ENCODE results near the gene DDX20.
A peak's percentile ranks its signal among the peaks of the same experiment; 100 is the strongest.
"Not testable (repeated sequence)": the region's sequence is repeated elsewhere in the genome, so short reads cannot be mapped to it uniquely, and the experiment has no call there.

The DDX20 gene

DNA sequence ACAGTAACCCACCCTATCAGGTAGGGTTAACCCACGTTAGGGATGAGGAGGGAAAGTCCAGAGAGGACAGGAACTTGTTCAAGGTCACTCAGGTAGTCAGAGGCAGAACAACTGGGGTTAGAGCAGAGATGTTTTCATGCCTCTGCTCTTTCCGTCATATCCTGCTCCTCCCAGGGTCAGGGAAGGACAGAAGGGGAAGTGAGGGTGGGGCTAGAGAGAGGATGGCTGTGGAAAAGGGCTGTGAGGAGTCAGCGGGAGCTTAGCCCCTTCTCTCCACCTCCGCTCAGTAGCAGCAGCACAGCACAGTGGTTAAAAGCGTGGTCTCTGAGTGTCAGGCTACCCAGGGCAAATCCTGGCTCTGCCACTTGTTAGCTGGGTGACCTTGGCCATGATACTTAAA is 36.5 kb downstream of the DDX20 start:
- H3K36me3 ChIP-seq: no peaks in the 10 kb centered on the region
- no peaks in the 10 kb centered on the region for H3K4me1 ChIP-seq
- no peaks in the 10 kb centered on the region for H3K9me3 ChIP-seq
- no peak for DNase-seq
- no peak overlapping the region for H3K4me3 ChIP-seq (ENCODE audit: low read depth, low read length)
- H3K27me3 ChIP-seq: peaks cover 25% of the 10 kb centered on the region
- TF ChIP-seq CTCF (IDR thresholded peaks at IDR 0.05; ENCODE audit: low read depth, low read length): no peak

GRCh38 chr1:111793923-111794322 is 38.2 kb downstream of the DDX20 start:
- Histone ChIP-seq H3K36me3 (no peaks in the 10 kb centered on the region), H3K4me3 (ENCODE audit: low read depth, low read length) (no peak overlapping the region), H3K4me1 (no peaks in the 10 kb centered on the region), H3K9me3 (no peaks in the 10 kb centered on the region), H3K27me3 (peaks cover 25% of the 10 kb centered on the region)
- TF ChIP-seq CTCF (IDR thresholded peaks at IDR 0.05; ENCODE audit: low read depth, low read length): no peak
- DNase-seq: no peak

DNA sequence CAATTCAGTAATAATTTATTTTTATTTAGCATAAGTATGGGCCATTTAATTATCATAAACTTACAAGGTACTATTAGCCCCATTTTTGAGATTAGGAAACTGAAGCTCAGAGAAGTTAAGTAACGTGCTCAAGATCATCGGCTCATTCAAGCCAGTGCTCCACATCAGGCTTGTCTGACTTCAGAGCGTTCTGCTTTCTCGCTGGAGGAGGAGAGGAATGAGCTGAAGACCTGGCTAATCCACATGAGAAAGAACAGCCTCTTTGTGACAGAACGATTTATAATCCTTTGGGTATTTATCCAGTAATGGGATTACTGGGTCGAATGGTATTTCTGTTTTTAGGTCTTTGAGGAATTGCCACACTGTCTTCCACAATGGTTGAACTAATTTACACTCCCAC is 39.7 kb downstream of the DDX20 start:
- DNase-seq: no peak
- TF ChIP-seq CTCF (IDR thresholded peaks at IDR 0.05; ENCODE audit: low read depth, low read length): no peak
- no peaks in the 10 kb centered on the region for H3K36me3 ChIP-seq
- peaks cover 21% of the 10 kb centered on the region for H3K27me3 ChIP-seq
- H3K9me3 ChIP-seq: no peaks in the 10 kb centered on the region
- H3K4me1 ChIP-seq: no peaks in the 10 kb centered on the region
- no peak overlapping the region for H3K4me3 ChIP-seq (ENCODE audit: low read depth, low read length)

DNA sequence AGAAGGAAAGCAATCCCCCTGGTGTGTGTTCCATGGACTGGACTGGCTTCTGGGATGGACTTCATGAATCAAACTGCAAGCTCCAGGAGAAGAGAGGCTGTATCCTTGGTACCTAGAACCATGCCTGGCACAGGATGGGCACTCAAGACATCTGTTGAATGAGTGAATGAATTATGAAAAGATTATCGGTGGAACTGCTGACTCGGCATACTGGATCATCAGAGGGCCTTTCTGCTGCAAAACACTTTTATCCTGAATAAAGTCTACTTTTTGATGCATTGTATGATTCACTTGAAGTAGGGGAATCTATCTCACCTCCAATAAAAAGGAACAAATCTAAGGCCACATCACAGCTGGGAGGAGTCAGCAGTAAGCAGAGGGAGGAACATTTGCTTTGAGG is 42.9 kb downstream of the DDX20 start:
- Histone ChIP-seq H3K4me3 (ENCODE audit: low read depth, low read length) (no peak overlapping the region), H3K9me3 (no peaks in the 10 kb centered on the region), H3K36me3 (no peaks in the 10 kb centered on the region), H3K27me3 (no peaks in the 10 kb centered on the region), H3K4me1 (no peaks in the 10 kb centered on the region)
- TF ChIP-seq CTCF (IDR thresholded peaks at IDR 0.05; ENCODE audit: low read depth, low read length): no peak
- DNase-seq: no peak

DNA sequence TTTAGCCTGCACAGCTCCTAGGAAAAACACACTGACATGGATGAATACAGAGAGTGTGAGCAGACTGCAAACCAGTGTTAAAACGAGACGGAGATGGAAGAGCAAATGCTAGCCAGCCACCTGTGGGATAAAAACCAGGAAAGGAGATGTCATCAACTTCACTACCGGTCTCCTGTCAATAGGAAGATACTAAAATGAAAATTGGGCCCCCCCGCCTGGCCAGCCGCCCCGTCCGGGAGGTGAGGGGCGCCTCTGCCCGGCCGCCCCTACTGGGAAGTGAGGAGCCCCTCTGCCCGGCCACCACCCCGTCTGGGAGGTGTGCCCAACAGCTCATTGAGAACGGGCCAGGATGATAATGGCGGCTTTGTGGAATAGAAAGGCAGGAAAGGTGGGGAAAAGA is 44.0 kb downstream of the DDX20 start:
- H3K9me3 ChIP-seq; H3K27me3 ChIP-seq; H3K4me1 ChIP-seq; DNase-seq; H3K36me3 ChIP-seq; H3K4me3 ChIP-seq (ENCODE audit: low read depth, low read length): not testable (repeated sequence)

- peak; percentile 21; the same call in 1 of the 2 replicates for TF ChIP-seq CTCF (IDR thresholded peaks at IDR 0.05; ENCODE audit: low read depth, low read length)
- Histone ChIP-seq H3K27me3 (no peaks in the 10 kb centered on the region), H3K4me3 (ENCODE audit: low read depth, low read length) (no peak overlapping the region), H3K4me1 (no peaks in the 10 kb centered on the region), H3K36me3 (no peaks in the 10 kb centered on the region), H3K9me3 (no peaks in the 10 kb centered on the region)
- DNase-seq: no peak
Measured at GRCh38 chr1:111801071-111801850, 45.6 kb downstream of the DDX20 start.

Measured in BE2C (cell line).